Ovary (tissue), 3 donors: ENCODE measurements around the gene TXNDC11.

Source experiments
- CTCF ChIP-seq, 3 donors: fragments of 450-650 bp in 2 of 3; fragments of 200-600 bp in 1 of 3; IDR thresholded peaks; one replicate each; pipeline versions ENCODE4 v1.5.1 to v1.8.0; 2016 to 2022; ENCODE audit warnings: antibody characterized with exemption in 3 of 3, mild to moderate bottlenecking in 1 of 3
- EP300 ChIP-seq: sonication (generic); formaldehyde crosslinking; IDR thresholded peaks from one replicate; pipeline ENCODE4 v1.6.1; 2017; ENCODE audit warnings: antibody characterized with exemption
- donor health status: DM: no; HTN: no; CAD: no.

GRCh38 chr16:11637320-11637719 lies 105.3 kb downstream of the TXNDC11 start:
- TF ChIP-seq CTCF (IDR thresholded peaks at IDR 0.05): no peak
- no peak for TF ChIP-seq EP300
